Peyer's patch (tissue), 4 donors: ENCODE measurements around the gene F12. TPM values are rescaled to one million over a fixed set of nuclear protein-coding genes. Genes with fewer than 3 reads are reported as not detected.

Source experiments
- DNase-seq, 3 donors: peaks; one replicate each; pipeline ENCODE4 v3.0.0-alpha.2; 2017 to 2019
- H3K27ac ChIP-seq, 4 donors: fragments of 200-600 bp; sonication (generic); one replicate each; pipeline ENCODE4 v1.5.1; 2016 to 2019
- H3K27me3 ChIP-seq, 2 donors: fragments of 200-600 bp; sonication (generic); one replicate each; pipeline ENCODE4 v1.5.1; 2019
- H3K36me3 ChIP-seq, 3 donors: fragments of 200-600 bp; sonication (generic); one replicate each; pipeline ENCODE4 v1.5.1; 2016 to 2019
- H3K4me1 ChIP-seq, 4 donors: fragments of 200-600 bp; sonication (generic); one replicate each; pipeline ENCODE4 v1.5.1; 2016 to 2019
- H3K4me3 ChIP-seq, 4 donors: fragments of 200-600 bp; sonication (generic); 1 replicate in 3 of 4; 2 replicates in 1 of 4; pipeline ENCODE4 v1.5.1; 2016 to 2019; ENCODE audit warnings: mild to moderate bottlenecking in 1 of 4
- H3K9me3 ChIP-seq, 4 donors: fragments of 200-600 bp; sonication (generic); one replicate each; pipeline ENCODE4 v1.5.1; 2016 to 2019; ENCODE audit warnings: mild to moderate bottlenecking in 1 of 4
- CTCF ChIP-seq, 6 experiments: fragments of 450-650 bp in 4 of 6; fragments of 200-600 bp in 2 of 6; sonication (generic) in 1 of 6; IDR thresholded peaks; one replicate each; pipeline ENCODE4 v1.5.1; 2017 to 2019; ENCODE audit warnings: antibody characterized with exemption in 6 of 6, mild to moderate bottlenecking in 3 of 6, moderate library complexity in 1 of 6
- POLR2A ChIP-seq, 2 donors: fragments of 450-650 bp; IDR thresholded peaks; one replicate each; pipeline ENCODE4 v1.5.1; 2017; ENCODE audit warnings: antibody characterized with exemption in 2 of 2, mild to moderate bottlenecking in 2 of 2, moderate library complexity in 2 of 2
- total RNA-seq, 4 donors: library from RNA; depleted of rRNA; stranded (reverse); fragments of >200 nt; gene quantifications; one replicate each; pipeline ENCODE4 v1.1.0, GENCODE V29; 2016

The F12 gene
- total RNA-seq: 10 to 100 TPM in 1 of 4 donors, 1 to 10 TPM in 3; 1.7 to 22.2 (median 7.8) TPM

GRCh38 chr5:177409043-177409801, at the start of gene F12:
Gene F12 (minus strand): TSS chr5:177409564. CDS start chr5:177409527, 37 bp downstream.
- Histone ChIP-seq H3K4me3 (peak within 1 kb of the TSS in 1 of 4 donors; percentile 19), H3K9me3 (no peaks in the 10 kb centered on the region), H3K27me3 (no peaks in the 10 kb centered on the region), H3K36me3 (no peaks in the 10 kb centered on the region), H3K27ac (no peak within 1 kb of the TSS), H3K4me1 (peaks cover 4 to 16% (median 12%) of the 10 kb centered on the region in 4 donors)
- DNase-seq: no peak
- TF ChIP-seq POLR2A (IDR thresholded peaks at IDR 0.05) (no peak), CTCF (IDR thresholded peaks at IDR 0.05) (no peak)

- no peak overlapping the region for H3K27ac ChIP-seq
- no peak for DNase-seq
- TF ChIP-seq CTCF (IDR thresholded peaks at IDR 0.05): no peak
- TF ChIP-seq POLR2A (IDR thresholded peaks at IDR 0.05): no peak
- peaks cover 3 to 18% (median 8%) of the 10 kb centered on the region in 4 donors for H3K4me1 ChIP-seq
- H3K36me3 ChIP-seq: no peaks in the 10 kb centered on the region
- H3K4me3 ChIP-seq: no peak overlapping the region
- no peaks in the 10 kb centered on the region for H3K27me3 ChIP-seq
- no peaks in the 10 kb centered on the region for H3K9me3 ChIP-seq
Observed at GRCh38 chr5:177458912-177459350, 49.6 kb upstream of the F12 start.

GRCh38 chr5:177457852-177458681, 48.7 kb upstream of the F12 start:
- DNase-seq: no peak
- no peaks in the 10 kb centered on the region for H3K9me3 ChIP-seq
- H3K36me3 ChIP-seq: no peaks in the 10 kb centered on the region
- no peak overlapping the region for H3K27ac ChIP-seq
- no peak for TF ChIP-seq CTCF (IDR thresholded peaks at IDR 0.05)
- no peak for TF ChIP-seq POLR2A (IDR thresholded peaks at IDR 0.05)
- H3K4me3 ChIP-seq: no peak overlapping the region
- no peaks in the 10 kb centered on the region for H3K27me3 ChIP-seq
- H3K4me1 ChIP-seq: peaks cover 3 to 24% (median 10%) of the 10 kb centered on the region in 4 donors

GRCh38 chr5:177456976-177457851, 47.9 kb upstream of the F12 start:
- Histone ChIP-seq H3K9me3 (no peaks in the 10 kb centered on the region), H3K4me3 (no peak overlapping the region), H3K27ac (peak overlapping the region in 2 of 4 donors; percentile 15 to 92), H3K27me3 (no peaks in the 10 kb centered on the region), H3K36me3 (no peaks in the 10 kb centered on the region), H3K4me1 (peaks cover 3 to 24% (median 10%) of the 10 kb centered on the region in 4 donors)
- DNase-seq: peak; percentile 52 to 85 (median 72)
- TF ChIP-seq POLR2A (IDR thresholded peaks at IDR 0.05): no peak
- peak; percentile 40 to 71 (median 62) for TF ChIP-seq CTCF (IDR thresholded peaks at IDR 0.05)

GRCh38 chr5:177456591-177456964, 47.2 kb upstream of the F12 start:
- DNase-seq: no peak
- peaks cover 3 to 24% (median 10%) of the 10 kb centered on the region in 4 donors for H3K4me1 ChIP-seq
- H3K36me3 ChIP-seq: no peaks in the 10 kb centered on the region
- H3K9me3 ChIP-seq: no peaks in the 10 kb centered on the region
- H3K27me3 ChIP-seq: no peaks in the 10 kb centered on the region
- TF ChIP-seq CTCF (IDR thresholded peaks at IDR 0.05): peak in 1 of 6 experiments; percentile 19
- no peak for TF ChIP-seq POLR2A (IDR thresholded peaks at IDR 0.05)
- H3K4me3 ChIP-seq: no peak overlapping the region
- peak overlapping the region in 1 of 4 donors; percentile 92 for H3K27ac ChIP-seq
